PFSK-1 (cell line): ENCODE results near the gene SLC13A2.
A peak's percentile ranks its signal among the peaks of the same experiment; 100 is the strongest.

Experiments used
- FOXP2 ChIP-seq: optimal IDR thresholded peaks from 2 replicates; pipeline ENCODE3; 2011; ENCODE audit warnings: borderline replicate concordance, control low read depth, inconsistent platforms; ENCODE audit not compliant: insufficient read depth; ENCODE audit errors: extremely low read length, extremely low read depth
- POLR2AphosphoS5 ChIP-seq: IDR thresholded peaks from 2 replicates; pipeline ENCODE4 v1.6.1; 2012; ENCODE audit warnings: low read depth, mild to moderate bottlenecking, control low read depth, low read length, moderate library complexity
- REST ChIP-seq, 2 experiments: IDR thresholded peaks; 2 replicates each; pipeline versions ENCODE4 v1.6.1 to v1.8.0; 2011 to 2012; ENCODE audit warnings: low read depth in 2 of 2, low read length in 2 of 2, control low read depth in 1 of 2, inconsistent platforms in 1 of 2, mild to moderate bottlenecking in 1 of 2, moderate library complexity in 1 of 2; ENCODE audit not compliant: insufficient read depth in 1 of 2
- SIN3A ChIP-seq: IDR thresholded peaks from 2 replicates; pipeline ENCODE4 v1.6.1; 2012; ENCODE audit warnings: mild to moderate bottlenecking, low read length, moderate library complexity, borderline replicate concordance; ENCODE audit not compliant: insufficient read depth
- TAF1 ChIP-seq: IDR thresholded peaks from 2 replicates; pipeline ENCODE4 v1.6.1; 2012; ENCODE audit warnings: low read length, control low read depth, borderline replicate concordance; ENCODE audit not compliant: insufficient read depth

Gene SLC13A2

DNA sequence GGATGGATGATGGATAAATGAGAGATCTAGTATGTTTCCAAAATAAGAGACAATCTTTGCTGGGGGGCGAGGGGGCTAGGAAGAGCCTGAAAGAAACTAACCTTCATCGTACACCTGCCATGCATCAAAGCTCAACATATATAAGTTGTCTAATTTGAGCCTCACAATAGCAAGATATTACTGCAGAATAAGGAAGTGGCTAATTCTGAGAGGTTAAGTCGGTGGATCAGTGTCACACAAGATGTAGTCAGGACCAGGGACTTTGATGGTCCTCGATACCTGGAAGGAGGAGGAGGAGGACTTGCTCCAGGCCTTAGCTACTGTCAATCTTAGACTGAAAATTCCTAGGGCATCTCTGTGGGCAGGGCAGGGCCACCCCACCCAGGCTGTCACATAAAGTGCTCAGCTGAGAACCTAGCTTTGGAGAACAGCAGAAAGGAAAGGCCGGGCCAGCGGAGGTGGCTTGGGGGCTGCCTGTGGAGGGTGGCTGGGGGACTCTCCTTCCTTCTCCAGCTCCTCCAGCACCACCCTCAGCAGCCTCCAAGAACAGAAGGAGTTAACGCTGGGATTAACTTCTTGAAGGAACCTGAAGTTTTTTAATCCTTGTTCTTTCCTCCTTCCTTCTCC, 460 bp upstream of the SLC13A2 start:
- TF ChIP-seq SIN3A (no peak), TAF1 (no peak), FOXP2 (no peak), POLR2AphosphoS5 (no peak), REST (IDR thresholded peaks at IDR 0.05; ENCODE audit: insufficient read depth in 1 of 2, low read depth in 2 of 2, low read length in 2 of 2) (no peak)

DNA sequence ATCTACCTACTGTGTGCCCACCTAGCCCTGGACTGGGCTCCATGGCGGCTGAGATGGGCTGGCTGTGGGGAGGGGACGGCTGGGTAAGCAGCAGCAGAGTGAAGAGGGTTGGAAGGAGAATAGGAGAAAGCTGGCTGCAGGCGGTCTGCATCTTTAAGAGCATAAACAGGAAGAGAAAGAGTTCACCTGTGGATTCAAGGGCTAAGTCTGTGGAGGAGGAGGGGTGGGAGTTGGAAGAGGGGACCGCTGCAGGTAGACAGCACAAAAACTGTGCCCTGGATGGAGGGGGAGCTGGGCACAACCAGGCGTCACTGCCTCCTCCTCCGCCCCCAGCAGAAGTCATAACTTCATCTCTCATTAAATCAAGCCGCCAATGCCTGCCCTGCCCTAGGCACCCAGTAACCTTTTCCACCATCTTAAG, 677 bp downstream of the SLC13A2 start:
- no peak for TF ChIP-seq POLR2AphosphoS5

DNA sequence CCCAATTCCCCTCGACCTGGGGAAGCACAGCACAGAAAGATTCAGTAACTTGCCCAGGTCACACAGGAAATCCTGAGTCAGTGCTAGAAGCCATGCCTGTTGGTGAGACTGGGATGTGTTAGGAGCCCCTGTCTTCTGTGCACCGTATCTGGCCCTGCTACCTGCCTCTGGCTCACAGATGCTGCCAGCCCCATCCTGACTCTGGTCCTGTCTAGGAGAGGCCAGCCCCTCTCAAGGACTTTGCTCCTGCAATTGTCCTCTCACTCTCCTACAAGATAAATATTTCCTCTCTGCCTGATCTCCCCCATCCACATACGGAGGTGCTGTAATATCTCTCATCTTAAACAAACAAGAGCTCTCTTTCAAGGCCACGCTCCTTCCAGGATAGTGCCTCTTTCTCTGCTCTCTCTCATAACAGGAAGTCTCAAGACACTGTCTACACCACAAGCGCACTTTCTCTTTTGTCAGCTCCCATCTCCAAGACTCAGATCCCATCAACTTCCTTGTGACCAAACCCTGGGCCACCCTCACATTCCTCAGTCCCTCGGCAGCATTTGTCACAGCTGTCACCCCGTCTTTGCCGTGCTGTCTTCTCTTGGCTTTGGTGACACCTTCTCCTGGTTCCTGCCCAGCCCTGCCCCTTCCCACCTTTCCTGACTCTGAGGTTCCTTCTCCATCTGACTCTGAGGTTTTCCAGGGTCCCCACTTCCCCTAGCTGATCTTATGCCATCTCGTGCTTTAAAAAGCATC, 1.9 kb downstream of the SLC13A2 start:
- TF ChIP-seq TAF1 (peak; percentile 34; the same call in 1 of the 2 replicates), REST (IDR thresholded peaks at IDR 0.05; ENCODE audit: insufficient read depth in 1 of 2, low read depth in 2 of 2, low read length in 2 of 2) (no peak), SIN3A (peak; percentile 72; the same call in 1 of the 2 replicates)

- TF ChIP-seq FOXP2: no peak
- TF ChIP-seq SIN3A: no peak
- no peak for TF ChIP-seq REST (IDR thresholded peaks at IDR 0.05; ENCODE audit: insufficient read depth in 1 of 2, low read depth in 2 of 2, low read length in 2 of 2)
- no peak for TF ChIP-seq POLR2AphosphoS5
- no peak for TF ChIP-seq TAF1
These were observed 2.8 kb downstream of the SLC13A2 start for GRCh38 chr17:28476076-28476865.

GRCh38 chr17:28477928-28478327, 4.5 kb downstream of the SLC13A2 start:
- TF ChIP-seq REST (IDR thresholded peaks at IDR 0.05; ENCODE audit: insufficient read depth in 1 of 2, low read depth in 2 of 2, low read length in 2 of 2): no peak
- no peak for TF ChIP-seq FOXP2
- TF ChIP-seq POLR2AphosphoS5: no peak
- TF ChIP-seq SIN3A: no peak
- TF ChIP-seq TAF1: no peak
